IMR-90 (cell line): ENCODE results near the gene GATA3. TPM values are rescaled to one million over a fixed set of nuclear protein-coding genes. Genes with fewer than 3 reads are reported as not detected.

Experiments
- ATAC-seq: fragments of 200-7000 bp; cut with Tn5 transposase; 2 replicates; pipeline ENCODE4 v1.9.1; 2020; ENCODE audit warnings: low read depth, mild to moderate bottlenecking, moderate library complexity
- BruUV-seq: library from RNA; stranded (reverse); fragments of 400-500 nt; replicated peaks from 2 replicates; lab custom pipeline; 2021; lab: Mats Ljungman, UMichigan
- CTCF ChIA-PET: fragments of 300-600 bp; formaldehyde crosslinking; extraction: SDS; loops from one replicate; lab custom pipeline; 2021; ENCODE audit warnings: antibody characterized with exemption; lab: Yijun Ruan, JAX
- POLR2A ChIA-PET: fragments of 300-600 bp; sonication (Branson Sonifier 250); formaldehyde crosslinking; loops from one replicate; lab custom pipeline; 2022; ENCODE audit warnings: antibody characterized with exemption; ENCODE audit not compliant: unreplicated experiment; lab: Charles Lee
- DNase-seq: peaks from one replicate; pipeline ENCODE4 v3.0.0; 2013
- H2AFZ ChIP-seq: replicated peaks from 2 replicates; pipeline ENCODE3; 2013; ENCODE audit warnings: low read length, mild to moderate bottlenecking; ENCODE audit not compliant: poor library complexity
- H2AK5ac ChIP-seq: 2 replicates; pipeline ENCODE4 v1.6.1; 2013; ENCODE audit warnings: low read depth, low read length, inconsistent platforms
- H2AK9ac ChIP-seq: replicated peaks from 2 replicates; pipeline ENCODE3; 2013; ENCODE audit warnings: mild to moderate bottlenecking, low read depth, low read length, moderate library complexity; ENCODE audit not compliant: poor library complexity
- H2BK120ac ChIP-seq: 2 replicates; pipeline ENCODE4 v1.6.1; 2013; ENCODE audit warnings: low read depth, low read length, inconsistent platforms
- H2BK15ac ChIP-seq: 3 replicates; pipeline ENCODE4 v1.6.1; 2013; ENCODE audit warnings: low read depth, low read length, inconsistent platforms
- H2BK20ac ChIP-seq: 2 replicates; pipeline ENCODE4 v1.6.1; 2013; ENCODE audit warnings: low read depth, mild to moderate bottlenecking, inconsistent platforms, low read length, moderate library complexity
- H2BK5ac ChIP-seq: 2 replicates; pipeline ENCODE4 v1.6.1; 2013; ENCODE audit warnings: mild to moderate bottlenecking, low read depth, low read length, inconsistent platforms; ENCODE audit not compliant: poor library complexity, severe bottlenecking
- H3K14ac ChIP-seq: replicated peaks from 2 replicates; pipeline ENCODE4 v1.6.1; 2013; ENCODE audit warnings: low read depth, low read length, inconsistent platforms
- H3K18ac ChIP-seq: 2 replicates; pipeline ENCODE4 v1.6.1; 2013; ENCODE audit warnings: low read depth, low read length, control low read depth
- H3K23ac ChIP-seq: 2 replicates; pipeline ENCODE4 v1.6.1; 2013; ENCODE audit warnings: low read depth, low read length, inconsistent platforms
- H3K27ac ChIP-seq: 2 replicates; pipeline ENCODE4 v1.5.1; 2013; ENCODE audit warnings: mild to moderate bottlenecking, control low read depth, low read length; ENCODE audit not compliant: insufficient read depth
- H3K27me3 ChIP-seq: 2 replicates; pipeline ENCODE4 v1.6.1; 2013; ENCODE audit warnings: low read length; ENCODE audit not compliant: control insufficient read depth, insufficient read depth
- H3K36me3 ChIP-seq: 2 replicates; pipeline ENCODE4 v1.6.1; 2013; ENCODE audit warnings: low read length, mixed read lengths; ENCODE audit not compliant: control insufficient read depth, insufficient read depth
- H3K4ac ChIP-seq: 2 replicates; pipeline ENCODE4 v1.6.1; 2013; ENCODE audit warnings: low read depth, low read length, inconsistent platforms
- H3K4me1 ChIP-seq: 2 replicates; pipeline ENCODE4 v1.6.1; 2013; ENCODE audit warnings: low read length, mixed read lengths; ENCODE audit not compliant: control insufficient read depth, insufficient read depth
- H3K4me2 ChIP-seq: 2 replicates; pipeline ENCODE4 v1.6.1; 2013; ENCODE audit warnings: low read depth, mild to moderate bottlenecking, control low read depth, low read length, moderate library complexity
- H3K4me3 ChIP-seq: 2 replicates; pipeline ENCODE4 v1.5.1; 2013; ENCODE audit warnings: low read depth, mild to moderate bottlenecking, control low read depth, low read length, moderate library complexity; ENCODE audit not compliant: insufficient read depth
- H3K56ac ChIP-seq: 2 replicates; pipeline ENCODE4 v1.6.1; 2013; ENCODE audit warnings: low read length, inconsistent platforms; ENCODE audit not compliant: insufficient read depth; ENCODE audit errors: extremely low read depth
- H3K79me1 ChIP-seq, 2 experiments: 2 replicates each; pipeline ENCODE4 v1.6.1; 2013; ENCODE audit warnings: low read length in 2 of 2, inconsistent platforms in 1 of 2, low read depth in 1 of 2
- H3K9ac ChIP-seq: 2 replicates; pipeline ENCODE4 v1.6.1; 2013; ENCODE audit warnings: low read depth, low read length, control low read depth
- H3K9me1 ChIP-seq: 2 replicates; pipeline ENCODE4 v1.6.1; 2013; ENCODE audit warnings: low read length, inconsistent platforms; ENCODE audit not compliant: insufficient read depth
- H3K9me3 ChIP-seq: 2 replicates; pipeline ENCODE4 v1.6.1; 2013; ENCODE audit warnings: low read length; ENCODE audit not compliant: control insufficient read depth, insufficient read depth
- H4K20me1 ChIP-seq: 2 replicates; pipeline ENCODE4 v1.6.1; 2013; ENCODE audit warnings: low read length, inconsistent platforms; ENCODE audit not compliant: insufficient read depth
- H4K5ac ChIP-seq: 2 replicates; pipeline ENCODE4 v1.6.1; 2013; ENCODE audit warnings: mild to moderate bottlenecking, low read depth, low read length, control low read depth
- H4K8ac ChIP-seq, 2 experiments: 2 replicates each; pipeline ENCODE4 v1.6.1; 2013; ENCODE audit warnings: low read depth in 2 of 2, low read length in 2 of 2, control low read depth in 1 of 2, inconsistent platforms in 1 of 2
- H4K91ac ChIP-seq: 2 replicates; pipeline ENCODE4 v1.6.1; 2013; ENCODE audit warnings: low read depth, low read length, inconsistent platforms; ENCODE audit not compliant: insufficient read depth
- CEBPB ChIP-seq: IDR thresholded peaks from 2 replicates; pipeline ENCODE4 v1.6.1; 2012; ENCODE audit warnings: low read depth, low read length, improper control_type of control experiment
- CTCF ChIP-seq: conservative IDR thresholded peaks from 2 replicates; pipeline ENCODE4 v1.5.1; 2012; ENCODE audit warnings: mild to moderate bottlenecking, low read depth, low read length, improper control_type of control experiment
- ELK1 ChIP-seq: fragments of 150-350 bp; IDR thresholded peaks from 2 replicates; pipeline ENCODE4 v1.6.1; 2016; ENCODE audit warnings: low read depth, mild to moderate bottlenecking, low read length, moderate library complexity, borderline replicate concordance
- FOS ChIP-seq: fragments of 150-350 bp; IDR thresholded peaks from 2 replicates; pipeline ENCODE4 v1.6.1; 2016; ENCODE audit warnings: low read depth, low read length
- MAFK ChIP-seq: IDR thresholded peaks from 2 replicates; pipeline ENCODE4 v1.6.1; 2012; ENCODE audit warnings: low read depth, low read length, improper control_type of control experiment
- MAZ ChIP-seq: IDR thresholded peaks from 2 replicates; pipeline ENCODE4 v1.6.1; 2012; ENCODE audit warnings: low read depth, mild to moderate bottlenecking, low read length, improper control_type of control experiment, moderate library complexity, borderline replicate concordance
- MXI1 ChIP-seq: IDR thresholded peaks from 2 replicates; pipeline ENCODE4 v1.6.1; 2012; ENCODE audit warnings: low read depth, mild to moderate bottlenecking, low read length, moderate library complexity, borderline replicate concordance
- NFE2L2 ChIP-seq: fragments of 150-350 bp; IDR thresholded peaks from 2 replicates; pipeline ENCODE4 v1.6.1; 2016; ENCODE audit warnings: low read depth, mild to moderate bottlenecking, low read length
- POLR2A ChIP-seq: IDR thresholded peaks from 2 replicates; pipeline ENCODE4 v1.6.1; 2012; ENCODE audit warnings: mild to moderate bottlenecking, low read depth, low read length
- RCOR1 ChIP-seq: IDR thresholded peaks from 2 replicates; pipeline ENCODE4 v1.6.1; 2012; ENCODE audit warnings: mild to moderate bottlenecking, low read length, improper control_type of control experiment; ENCODE audit not compliant: insufficient replicate concordance
- RFX5 ChIP-seq: IDR thresholded peaks from 2 replicates; pipeline ENCODE4 v1.8.0; 2012; ENCODE audit warnings: low read depth, mild to moderate bottlenecking, low read length, moderate library complexity
- SMC3 ChIP-seq: fragments of 150-350 bp; IDR thresholded peaks from 2 replicates; pipeline ENCODE4 v1.6.1; 2016; ENCODE audit warnings: low read depth, mild to moderate bottlenecking, antibody characterized with exemption, low read length, moderate library complexity
- WGBS, 2 experiments: methylation state at CpG; one replicate each; pipeline versions ENCODE4 v1.1.5 to v1.1.7; 2013; ENCODE audit warnings: missing lambda C conversion rate in 2 of 2; ENCODE audit not compliant: insufficient read length in 1 of 2; ENCODE audit errors: extremely low coverage in 2 of 2; 5-methylcytosine and 5-hydroxymethylcytosine counted together
- dilution Hi-C: fragments of 300-500 bp; cut with HindIII; formaldehyde crosslinking; loops from one replicate; pipeline ENCODE4 v1.14.3; 2018; ENCODE audit warnings: low sequenced_read_pairs; ENCODE audit not compliant: unreplicated experiment
- in situ Hi-C: fragments of 300-500 bp; cut with MboI; formaldehyde crosslinking; loops from 3 replicates; pipeline ENCODE4 v1.14.3; 2019; ENCODE audit warnings: low sequenced_read_pairs, inconsistent platforms, mixed read lengths
- intact Hi-C: fragments of 100-400 bp; cut with micrococcal nuclease; formaldehyde crosslinking; loops from 2 replicates; pipeline ENCODE4 v1.10.0; 2022
- polyA plus RNA-seq, 3 experiments: library from polyadenylated mRNA; depleted of rRNA; stranded (reverse); fragments of >200 nt; gene quantifications; 2 replicates each; pipeline ENCODE4 v1.2.3, GENCODE V29; 2012; ENCODE audit warnings: low replicate concordance in 1 of 3
- total RNA-seq: library from RNA; depleted of rRNA; stranded (reverse); fragments of >200 nt; gene quantifications from 2 replicates; pipeline ENCODE4 v1.2.3, GENCODE V29; 2012

Gene GATA3
- total and polyA plus RNA-seq, 2 of the 4 experiments (the other 2 are of a cell fraction) = 0.21 TPM; not detected in 1

- TF ChIP-seq ELK1 (no peak), FOS (no peak), SMC3 (no peak)
Measured at GRCh38 chr10:8039321-8039881, 15.1 kb upstream of the GATA3 start (continued).

GRCh38 chr10:8040651-8041050 is 13.8 kb upstream of the GATA3 start:
- POLR2A ChIA-PET = interaction anchor here (0.6 kb wide), 1 partner anchor 9 kb away, joined by 3 read pairs; no protein-coding TSS in a partner anchor
- TF ChIP-seq ELK1 (no peak), CEBPB (no peak), RCOR1 (no peak), MXI1 (no peak), RFX5 (no peak), MAZ (no peak), CTCF (no peak), SMC3 (no peak), MAFK (no peak), POLR2A (no peak), NFE2L2 (no peak)

More at GRCh38 chr10:8040651-8041050, 13.8 kb upstream of the GATA3 start:
- H3K14ac ChIP-seq = no peak overlapping the region
- no TSS peak for BruUV-seq
- no peak overlapping the region for H2AK9ac ChIP-seq
- no peak overlapping the region for H3K27ac ChIP-seq
- intact Hi-C loops = no loop called here
- H4K20me1 ChIP-seq = no peaks in the 10 kb centered on the region; the same call in 1 of the 2 replicates
- no peak overlapping the region for H3K4me3 ChIP-seq
- H3K9me1 ChIP-seq = no peaks in the 10 kb centered on the region
- WGBS, 2 experiments = no CpG with 5 or more reads among the region's 6 CpGs
- 0 out of 2 replicates have a peak, but pooled peaks cover 1% of the 10 kb centered on the region for H3K4me1 ChIP-seq
- dilution Hi-C loops = no loop called here
- in situ Hi-C loops = no loop called here
- H4K5ac ChIP-seq = no peak overlapping the region
- no peak overlapping the region for H3K18ac ChIP-seq
- no peak overlapping the region for H2AFZ ChIP-seq
- no peak overlapping the region for H3K4me2 ChIP-seq
- no peak overlapping the region for H2BK120ac ChIP-seq
- no peak for ATAC-seq
- H3K27me3 ChIP-seq = peaks cover 96% of the 10 kb centered on the region
- no peak overlapping the region for H2AK5ac ChIP-seq
- no peak overlapping the region for H4K91ac ChIP-seq
- H3K56ac ChIP-seq = no peak overlapping the region
- H2BK20ac ChIP-seq = no peak overlapping the region
- no peak overlapping the region for H4K8ac ChIP-seq
- H3K79me1 ChIP-seq = no peaks in the 10 kb centered on the region
- H3K23ac ChIP-seq = no peak overlapping the region
- H3K36me3 ChIP-seq = no peaks in the 10 kb centered on the region
- H3K9ac ChIP-seq = no peak overlapping the region
- H2BK5ac ChIP-seq = no peak overlapping the region
- H3K4ac ChIP-seq = no peak overlapping the region
- H2BK15ac ChIP-seq = no peak overlapping the region
- CTCF ChIA-PET = no interaction called here
- H3K9me3 ChIP-seq = peaks cover 20% of the 10 kb centered on the region
- DNase-seq = no peak
